ENCODE results near the gene LRIG1.

DNA sequence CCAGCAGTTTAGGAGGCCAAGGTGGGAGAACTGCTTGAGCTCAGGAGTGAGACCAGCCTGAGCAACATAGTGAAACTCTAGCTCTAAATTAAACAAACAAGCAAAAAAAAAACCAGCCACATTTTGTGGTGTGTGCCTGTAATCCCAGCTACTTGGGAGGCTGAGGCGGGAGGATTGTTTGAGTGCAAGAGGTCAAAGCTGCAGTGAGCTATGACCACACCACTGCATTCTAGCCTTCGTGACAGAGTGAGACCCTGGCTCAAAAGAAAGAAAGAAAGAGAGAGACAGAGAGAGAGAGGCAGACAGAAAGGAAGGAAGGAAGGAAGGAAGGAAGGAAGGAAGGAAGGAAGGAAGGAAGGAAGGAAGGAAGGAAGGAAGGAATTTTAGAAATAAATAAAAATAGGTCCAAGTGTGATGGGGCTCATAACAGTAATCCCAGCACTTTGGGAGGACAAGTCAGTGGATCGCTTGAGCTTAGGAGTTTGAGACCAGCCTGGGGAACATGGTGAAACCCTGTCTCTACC, 38.7 kb upstream of the LRIG1 start:
- TF ChIP-seq, protein P1, sequence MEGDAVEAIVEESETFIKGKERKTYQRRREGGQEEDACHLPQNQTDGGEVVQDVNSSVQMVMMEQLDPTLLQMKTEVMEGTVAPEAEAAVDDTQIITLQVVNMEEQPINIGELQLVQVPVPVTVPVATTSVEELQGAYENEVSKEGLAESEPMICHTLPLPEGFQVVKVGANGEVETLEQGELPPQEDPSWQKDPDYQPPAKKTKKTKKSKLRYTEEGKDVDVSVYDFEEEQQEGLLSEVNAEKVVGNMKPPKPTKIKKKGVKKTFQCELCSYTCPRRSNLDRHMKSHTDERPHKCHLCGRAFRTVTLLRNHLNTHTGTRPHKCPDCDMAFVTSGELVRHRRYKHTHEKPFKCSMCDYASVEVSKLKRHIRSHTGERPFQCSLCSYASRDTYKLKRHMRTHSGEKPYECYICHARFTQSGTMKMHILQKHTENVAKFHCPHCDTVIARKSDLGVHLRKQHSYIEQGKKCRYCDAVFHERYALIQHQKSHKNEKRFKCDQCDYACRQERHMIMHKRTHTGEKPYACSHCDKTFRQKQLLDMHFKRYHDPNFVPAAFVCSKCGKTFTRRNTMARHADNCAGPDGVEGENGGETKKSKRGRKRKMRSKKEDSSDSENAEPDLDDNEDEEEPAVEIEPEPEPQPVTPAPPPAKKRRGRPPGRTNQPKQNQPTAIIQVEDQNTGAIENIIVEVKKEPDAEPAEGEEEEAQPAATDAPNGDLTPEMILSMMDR (IDR thresholded peaks at IDR 0.05 in 2 of 3, conservative IDR thresholded peaks at IDR 0.05 in 1 of 3; ENCODE audit: control insufficient read depth in 2 of 3, extremely low read depth in 1 of 3, insufficient read depth in 1 of 3, low read depth in 3 of 3, low read length in 3 of 3) = no peak
- no peak for TF ChIP-seq SIX5 (IDR thresholded peaks at IDR 0.05; ENCODE audit: low read depth, low read length, severe bottlenecking)
- TF ChIP-seq POLR2A (IDR thresholded peaks at IDR 0.05; ENCODE audit: low read depth, low read length) = no peak
- TF ChIP-seq ASH2L (IDR thresholded peaks at IDR 0.05; ENCODE audit: borderline replicate concordance, low read depth) = no peak
- TF ChIP-seq CBX3 (IDR thresholded peaks at IDR 0.05; ENCODE audit: borderline replicate concordance, low read depth) = no peak
- no peak for TF ChIP-seq NFIC (IDR thresholded peaks at IDR 0.05; ENCODE audit: low read depth, low read length)
- TF ChIP-seq HDAC2 (IDR thresholded peaks at IDR 0.05) = no peak
- TF ChIP-seq NBN (IDR thresholded peaks at IDR 0.05) = no peak
- TF ChIP-seq, protein P2, sequence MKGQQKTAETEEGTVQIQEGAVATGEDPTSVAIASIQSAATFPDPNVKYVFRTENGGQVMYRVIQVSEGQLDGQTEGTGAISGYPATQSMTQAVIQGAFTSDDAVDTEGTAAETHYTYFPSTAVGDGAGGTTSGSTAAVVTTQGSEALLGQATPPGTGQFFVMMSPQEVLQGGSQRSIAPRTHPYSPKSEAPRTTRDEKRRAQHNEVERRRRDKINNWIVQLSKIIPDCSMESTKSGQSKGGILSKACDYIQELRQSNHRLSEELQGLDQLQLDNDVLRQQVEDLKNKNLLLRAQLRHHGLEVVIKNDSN (IDR thresholded peaks at IDR 0.05; ENCODE audit: borderline replicate concordance, extremely low read length, insufficient read depth, low read depth, low read length) = no peak
- TF ChIP-seq SMAD1 (IDR thresholded peaks at IDR 0.05; ENCODE audit: low read depth, partially characterized antibody) = no peak
